GM19351 (cell line): ENCODE results near the gene USP2.
A peak's percentile ranks its signal among the peaks of the same experiment; 100 is the strongest.

Experiments used
- ATAC-seq: cut with Tn5 transposase; IDR thresholded peaks from one replicate; pipeline ENCODE4 v1.9.1; 2021; ENCODE audit warnings: mild to moderate bottlenecking, moderate library complexity; ENCODE audit not compliant: unreplicated experiment

The USP2 gene

GRCh38 chr11:119366690-119367620, 14.5 kb downstream of the USP2 start:
- no peak for ATAC-seq

GRCh38 chr11:119365071-119365591, 16.4 kb downstream of the USP2 start:
- no peak for ATAC-seq

- peak; percentile 56 for ATAC-seq
These were observed 17.5 kb downstream of the USP2 start for GRCh38 chr11:119363851-119364590.

- no peak for ATAC-seq
These were observed 18.2 kb downstream of the USP2 start for GRCh38 chr11:119363081-119363850.

GRCh38 chr11:119362741-119363080, 18.8 kb downstream of the USP2 start:
- ATAC-seq: no peak

GRCh38 chr11:119361941-119362725, 19.4 kb downstream of the USP2 start:
- no peak for ATAC-seq

- ATAC-seq: no peak
These were observed 20.3 kb downstream of the USP2 start for GRCh38 chr11:119361056-119361787.

GRCh38 chr11:119359365-119360214, 21.9 kb downstream of the USP2 start:
- ATAC-seq: no peak

- ATAC-seq: no peak
These were observed 24.4 kb downstream of the USP2 start for GRCh38 chr11:119357074-119357473.

GRCh38 chr11:119356349-119357031, 25.0 kb downstream of the USP2 start:
- peak; percentile 73 for ATAC-seq

- no peak for ATAC-seq
These were observed 26.2 kb downstream of the USP2 start for GRCh38 chr11:119355091-119355843.

GRCh38 chr11:119352857-119353260, 28.6 kb downstream of the USP2 start:
- no peak for ATAC-seq

- no peak for ATAC-seq
These were observed 30.3 kb downstream of the USP2 start for GRCh38 chr11:119351232-119351631.

GRCh38 chr11:119350302-119350701, 31.2 kb downstream of the USP2 start:
- no peak for ATAC-seq

- no peak for ATAC-seq
These were observed 33.4 kb downstream of the USP2 start for GRCh38 chr11:119347940-119348605.

GRCh38 chr11:119347242-119347641, 34.2 kb downstream of the USP2 start:
- ATAC-seq: no peak

GRCh38 chr11:119346605-119347004, 34.9 kb downstream of the USP2 start, which contains the start of gene MFRP:
Gene MFRP, minus strand, starts transcription at chr11:119346705. Its CDS starts 192 bp downstream, at chr11:119346513.
- ATAC-seq: no peak
